ENCODE results near the gene CNIH4. TPM values are rescaled to one million over a fixed set of nuclear protein-coding genes. Genes with fewer than 3 reads are reported as not detected.
"Not testable (repeated sequence)": the region's sequence is repeated elsewhere in the genome, so short reads cannot be mapped to it uniquely, and the experiment has no call there.

The CNIH4 gene
- polyA plus RNA-seq, result 10 to 100 TPM; 34.2 to 84.1 (median 35.5) TPM

DNA sequence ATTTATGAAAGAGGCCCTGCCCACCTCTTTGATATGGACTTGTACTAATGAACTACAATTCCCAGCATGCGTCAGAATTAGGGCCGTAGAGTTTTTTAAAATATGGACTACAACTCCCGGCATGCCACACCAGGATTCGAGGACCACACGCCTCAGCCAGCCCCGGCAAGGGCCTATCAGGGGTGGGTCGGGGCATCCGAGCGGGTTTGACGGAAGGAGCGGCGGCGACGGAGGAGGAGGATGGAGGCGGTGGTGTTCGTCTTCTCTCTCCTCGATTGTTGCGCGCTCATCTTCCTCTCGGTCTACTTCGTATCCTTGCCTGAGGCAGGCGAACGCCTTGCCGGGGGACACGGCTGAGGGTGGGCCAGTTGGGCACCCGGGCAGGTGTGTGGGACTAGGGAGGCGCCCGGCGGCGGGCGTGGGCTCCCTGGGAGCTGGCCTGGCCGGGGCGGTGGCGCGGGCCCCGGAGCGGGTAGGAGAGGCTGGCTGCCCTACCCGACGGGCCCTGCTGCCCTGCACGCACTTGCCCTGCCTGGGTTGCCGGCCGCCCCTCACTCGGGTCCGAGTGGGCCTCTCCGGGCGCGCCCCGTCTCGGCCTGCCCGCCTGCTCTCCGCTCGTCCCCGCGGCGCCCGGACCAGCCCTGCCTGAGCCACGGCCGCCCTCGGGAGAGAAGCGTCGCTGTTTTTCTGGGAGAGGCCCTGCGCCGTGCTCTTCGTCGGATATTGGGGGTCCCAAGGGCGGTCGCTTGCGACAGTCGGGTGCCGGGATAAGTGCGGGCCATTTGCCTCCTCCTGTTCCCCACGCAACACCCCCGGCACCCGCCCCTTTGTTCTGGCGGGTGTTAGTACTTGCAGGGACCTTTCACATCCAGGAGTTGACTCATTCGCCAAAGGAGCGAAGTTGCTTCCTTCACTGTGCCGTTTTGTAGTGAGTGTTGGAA is at the start of gene CNIH4:
Gene CNIH4 (plus strand): TSS at position 195 of the 941 bp plus-strand sequence. CDS start 46 bp downstream, at position 241.
- 0% methylated on average over 53 to 78 of the region's 78 CpGs for WGBS, 3 donors
- H3K27ac ChIP-seq (ENCODE audit: low read depth, low read length), result peak within 1 kb of the TSS; percentile 5

DNA sequence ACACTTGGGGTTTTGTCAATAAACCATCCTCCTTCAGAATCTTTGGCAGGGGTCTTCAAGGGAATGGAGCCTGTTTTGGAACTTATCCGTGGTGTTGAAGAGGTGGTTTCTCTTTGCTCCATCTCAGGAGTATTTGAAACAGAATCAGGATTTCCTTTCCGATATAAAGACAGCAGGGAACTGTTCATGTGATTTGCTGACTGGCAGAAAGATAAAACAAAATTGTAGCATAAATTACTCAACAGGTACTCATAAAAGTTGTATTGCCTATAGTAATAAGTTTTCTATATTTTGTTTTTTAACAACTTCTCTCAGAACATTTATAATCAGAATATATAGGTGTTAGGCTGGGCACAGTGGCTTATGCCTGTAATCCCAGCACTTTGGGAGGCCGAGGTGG is 48.6 kb upstream of the CNIH4 start:
- no peak overlapping the region for H3K27ac ChIP-seq (ENCODE audit: low read depth, low read length)
- 91 to 97% (median 96%) methylated on average over 3 of the region's 3 CpGs for WGBS, 3 donors

DNA sequence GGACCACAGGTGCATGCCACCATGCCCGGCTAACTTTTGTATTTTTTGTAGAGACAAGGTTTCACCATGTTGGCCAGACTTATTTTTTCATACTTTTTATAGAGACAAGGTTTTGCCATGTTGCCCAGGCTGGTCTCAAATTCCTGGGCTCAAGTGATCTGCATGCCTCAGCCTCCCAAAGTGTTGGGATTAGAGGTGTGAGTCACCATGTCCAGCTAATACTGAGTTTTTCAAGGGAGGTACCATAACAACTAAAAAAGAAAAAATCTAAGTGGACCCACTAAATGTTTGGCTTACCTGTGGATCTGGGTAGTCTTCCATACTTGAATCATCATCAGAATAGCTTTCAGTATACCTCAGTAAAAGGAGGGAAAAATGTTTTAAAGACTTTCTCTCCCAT is 45.2 kb upstream of the CNIH4 start:
- H3K27ac ChIP-seq (ENCODE audit: low read depth, low read length), result not testable (repeated sequence)
- WGBS, 3 donors, result 92 to 100% (median 94%) methylated on average over 1 of the region's 1 CpG

DNA sequence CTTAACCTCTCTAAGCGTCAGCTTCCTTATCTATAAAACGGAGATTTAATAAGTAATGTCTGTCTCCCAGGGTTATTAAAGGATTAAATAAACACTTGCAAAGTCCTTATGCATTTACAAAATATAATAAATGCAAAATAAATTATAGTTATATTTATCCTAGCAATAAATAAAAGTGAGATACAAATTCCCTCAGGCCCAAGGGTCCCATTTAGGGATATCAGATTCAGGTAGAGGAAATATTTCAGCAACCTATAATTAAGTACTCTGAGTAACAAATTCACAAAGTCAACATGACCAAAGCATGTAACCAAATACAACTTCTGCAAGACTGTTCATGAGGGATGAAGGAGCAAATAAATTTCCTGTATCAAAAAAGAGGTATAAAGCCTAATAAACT is 44.7 kb upstream of the CNIH4 start:
- WGBS, 3 donors, result 66 to 93% (median 89%) methylated on average over 2 of the region's 2 CpGs

DNA sequence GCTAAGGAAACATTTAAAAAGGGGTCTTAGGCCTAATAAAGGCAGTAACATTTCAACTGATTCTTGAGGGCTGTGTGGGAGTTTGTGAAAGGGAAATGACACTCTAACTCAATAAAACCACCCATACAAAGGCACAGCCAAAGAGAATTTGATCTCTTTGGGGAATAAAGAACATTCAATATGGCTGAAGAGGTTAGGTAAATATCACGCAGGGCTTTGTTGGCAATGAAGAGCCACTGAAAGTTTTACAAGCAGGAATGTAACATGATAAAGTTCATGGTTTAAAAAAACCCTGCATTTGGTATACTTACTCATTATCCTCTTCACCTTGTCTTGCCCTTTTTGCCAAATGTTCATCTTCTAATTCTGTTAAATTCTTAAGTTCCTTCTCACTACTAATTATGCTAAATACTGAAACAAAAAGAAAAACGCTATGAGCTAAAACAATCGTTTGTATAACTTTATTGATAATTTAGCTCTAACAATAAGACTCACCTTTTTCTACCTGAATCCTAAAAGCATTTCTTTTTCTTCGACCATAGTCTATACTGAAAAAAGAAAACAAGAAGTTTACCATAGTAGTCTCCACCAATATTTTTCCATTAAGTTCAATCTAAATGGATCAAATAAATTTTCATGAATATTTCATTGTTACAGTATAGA is 39.2 kb upstream of the CNIH4 start:
- H3K27ac ChIP-seq (ENCODE audit: low read depth, low read length), result no peak overlapping the region
- 74 to 88% (median 87%) methylated on average over 4 of the region's 4 CpGs for whole genome bisulfite sequencing, 3 donors

More for the DNA sequence above, 44.7 kb upstream of the CNIH4 start:
- no peak overlapping the region for H3K27ac ChIP-seq (ENCODE audit: low read depth, low read length)

DNA sequence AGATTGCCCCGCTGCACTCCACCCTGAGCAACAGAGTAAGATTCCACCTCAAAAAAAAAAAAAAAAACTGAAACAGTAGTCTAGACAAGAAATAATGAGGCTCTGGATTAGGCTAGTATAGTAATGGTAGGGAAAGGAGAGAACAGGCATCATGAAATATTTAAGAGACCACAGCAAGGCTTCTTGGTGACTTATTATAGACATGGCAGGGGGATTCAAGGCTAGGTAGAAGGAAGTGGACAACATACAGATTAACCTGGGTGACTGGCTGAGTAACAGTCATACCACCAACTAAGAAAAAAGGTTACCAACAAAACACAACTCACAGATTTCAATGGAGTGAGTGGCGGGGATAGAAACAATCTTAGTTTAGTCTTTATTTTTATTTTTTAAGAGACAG is 35.0 kb upstream of the CNIH4 start:
- WGBS, 3 donors, result 93 to 96% (median 94%) methylated on average over 2 of the region's 2 CpGs
- H3K27ac ChIP-seq (ENCODE audit: low read depth, low read length), result no peak overlapping the region

DNA sequence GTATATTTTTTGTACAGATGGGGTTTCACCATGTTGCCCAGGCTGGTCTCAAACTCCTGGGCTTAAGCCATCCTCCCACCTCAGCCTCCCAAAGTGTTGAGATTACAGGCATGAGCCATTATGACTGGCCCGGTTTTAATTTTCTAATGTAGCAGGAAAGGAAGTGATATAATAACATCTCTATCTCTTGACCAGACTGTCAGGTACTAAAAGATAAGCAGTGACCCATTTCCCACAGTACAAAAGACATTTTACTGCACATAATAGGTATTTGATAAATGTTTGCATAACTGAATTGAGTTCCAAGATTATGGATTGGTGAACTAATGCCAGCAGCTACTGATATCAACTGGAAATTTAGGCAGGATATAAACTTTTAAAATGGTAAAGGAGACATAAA is 30.7 kb upstream of the CNIH4 start:
- no peak overlapping the region for H3K27ac ChIP-seq (ENCODE audit: low read depth, low read length)
- WGBS, 3 donors, result 39 to 89% (median 72%) methylated on average over 1 of the region's 1 CpG

DNA sequence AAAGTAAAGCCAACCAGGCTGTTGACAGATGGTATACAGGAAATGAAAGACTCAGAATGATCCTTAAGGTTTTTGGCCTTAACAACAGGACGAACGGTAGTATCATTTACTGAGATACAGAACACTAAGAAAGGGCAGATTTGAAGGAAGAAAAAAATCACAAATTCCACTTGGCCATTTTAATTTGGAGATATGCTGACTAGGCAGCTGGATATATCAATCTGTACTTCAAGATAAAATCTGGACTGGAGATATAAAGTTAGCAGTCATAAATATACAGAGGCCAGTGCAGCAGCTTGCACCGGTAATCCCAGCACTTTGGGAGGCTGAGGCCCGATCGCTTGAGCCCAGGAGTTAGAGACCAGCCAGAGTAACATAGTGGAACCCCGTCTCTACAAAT is 28.0 kb upstream of the CNIH4 start:
- 78 to 87% (median 84%) methylated on average over 6 of the region's 6 CpGs for WGBS, 3 donors
- no peak overlapping the region for H3K27ac ChIP-seq (ENCODE audit: low read depth, low read length)

DNA sequence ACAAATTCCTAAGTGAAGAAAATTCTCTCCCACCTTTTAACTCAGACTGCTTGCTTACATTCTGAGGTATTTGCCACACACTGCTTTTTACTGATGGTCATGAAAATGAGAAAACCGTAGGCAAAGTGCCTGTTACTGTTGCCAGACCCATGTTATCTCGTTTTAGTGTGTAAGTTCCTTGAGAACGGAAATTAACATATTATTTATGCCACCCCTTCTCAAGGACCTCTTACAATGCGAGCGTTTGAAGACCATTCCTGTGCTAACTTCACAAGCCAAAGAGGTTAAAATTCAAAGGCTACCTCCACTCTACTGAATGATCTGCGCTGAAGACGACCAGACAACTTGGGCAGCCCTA is 27.2 kb upstream of the CNIH4 start:
- 0 to 2% (median 1%) methylated on average over 7 of the region's 7 CpGs for WGBS, 3 donors

DNA sequence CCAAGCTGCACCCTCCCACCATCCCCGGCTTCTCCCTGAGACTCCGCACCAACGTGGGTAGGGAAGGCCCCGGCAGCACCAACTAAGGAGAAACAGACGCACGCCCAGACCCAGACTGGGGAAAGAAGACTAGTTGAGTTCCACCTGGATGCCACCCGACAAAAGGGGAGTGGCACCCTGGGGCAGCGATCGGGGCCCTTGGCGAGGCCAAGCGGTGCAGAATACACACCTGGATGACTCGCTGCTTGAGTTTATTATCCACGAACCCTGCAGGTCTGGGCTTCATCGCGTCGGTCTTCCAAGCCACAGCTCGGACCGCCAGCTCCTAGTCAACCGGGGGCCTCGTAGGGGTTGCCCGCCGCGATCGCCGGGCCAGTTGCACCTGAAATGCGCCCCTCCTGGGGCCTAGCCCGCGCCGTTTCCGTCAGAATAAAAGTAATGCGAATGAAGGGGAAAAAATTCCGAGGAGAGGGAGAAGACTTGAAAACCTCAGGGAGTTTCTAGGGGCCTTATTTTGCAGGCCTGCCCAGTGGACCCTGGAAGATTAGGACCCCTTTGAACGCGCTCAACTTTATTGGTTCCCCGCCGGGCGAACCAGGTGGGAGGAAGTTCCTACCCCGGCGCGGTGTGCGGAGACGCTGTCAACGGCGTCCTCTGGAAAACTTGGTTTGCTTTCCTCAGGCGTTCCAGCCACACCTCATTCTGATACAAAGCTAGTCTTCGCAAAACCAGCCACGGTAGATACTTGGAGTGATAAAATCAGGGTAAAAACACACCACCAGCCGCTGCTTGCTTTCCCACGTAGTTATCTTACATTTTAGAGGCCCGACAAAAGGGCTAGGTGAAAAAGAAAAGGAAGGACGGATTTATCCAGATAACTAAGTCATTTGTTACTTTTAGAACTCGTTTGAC is 26.6 kb upstream of the CNIH4 start, which contains the start of gene NVL:
Gene NVL (minus strand): TSS at position 331 of the 912 bp plus-strand sequence. CDS start 45 bp downstream, at position 286.
- 0% methylated on average over 52 of the region's 52 CpGs for WGBS, 3 donors
- H3K27ac ChIP-seq (ENCODE audit: low read depth, low read length), result peak within 1 kb of the TSS; percentile 30

More for the DNA sequence above, 27.2 kb upstream of the CNIH4 start:
- no peak overlapping the region for H3K27ac ChIP-seq (ENCODE audit: low read depth, low read length)

DNA sequence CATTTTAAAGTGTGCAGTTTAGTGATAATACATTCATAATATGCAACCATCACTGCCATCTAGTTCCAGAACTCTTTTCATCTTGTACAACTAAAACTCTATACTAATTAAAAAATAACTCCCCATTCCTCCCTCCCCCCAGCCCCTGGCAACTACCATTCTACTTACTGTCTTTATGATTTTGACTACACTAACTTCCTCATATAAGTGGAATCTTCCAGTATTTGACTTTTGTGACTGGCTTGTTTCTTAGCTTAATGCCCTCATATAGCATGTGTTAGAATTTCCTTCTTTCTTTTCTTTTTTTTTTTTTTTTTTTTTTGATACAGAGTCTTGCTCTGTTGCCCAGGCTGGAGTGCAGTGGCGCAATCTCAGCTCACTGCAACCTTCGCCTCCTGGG is 25.4 kb upstream of the CNIH4 start:
- WGBS, 3 donors, result 92 to 100% (median 98%) methylated on average over 2 of the region's 2 CpGs
- H3K27ac ChIP-seq (ENCODE audit: low read depth, low read length), result no peak overlapping the region

DNA sequence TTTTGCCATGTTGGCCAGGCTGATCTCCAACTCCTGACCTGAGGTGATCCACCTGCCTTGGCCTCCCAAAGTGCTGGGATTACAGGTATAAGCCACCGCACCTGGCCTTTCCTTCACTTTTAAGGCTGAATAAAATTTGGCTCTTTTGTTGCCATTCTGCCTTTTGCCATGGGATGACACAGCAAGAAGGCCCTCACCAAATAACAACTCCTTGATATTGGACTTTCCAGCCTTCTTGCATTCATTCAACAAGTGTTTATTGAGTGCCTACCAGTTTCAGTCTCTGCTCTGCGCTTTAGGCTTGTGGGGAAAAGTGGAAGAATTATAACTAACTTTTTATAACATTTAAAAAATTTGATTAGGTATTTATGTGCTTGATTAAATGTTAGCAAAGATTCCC is 24.9 kb upstream of the CNIH4 start:
- H3K27ac ChIP-seq (ENCODE audit: low read depth, low read length), result no peak overlapping the region
- WGBS, 3 donors, result 95 to 98% (median 95%) methylated on average over 2 of the region's 2 CpGs

DNA sequence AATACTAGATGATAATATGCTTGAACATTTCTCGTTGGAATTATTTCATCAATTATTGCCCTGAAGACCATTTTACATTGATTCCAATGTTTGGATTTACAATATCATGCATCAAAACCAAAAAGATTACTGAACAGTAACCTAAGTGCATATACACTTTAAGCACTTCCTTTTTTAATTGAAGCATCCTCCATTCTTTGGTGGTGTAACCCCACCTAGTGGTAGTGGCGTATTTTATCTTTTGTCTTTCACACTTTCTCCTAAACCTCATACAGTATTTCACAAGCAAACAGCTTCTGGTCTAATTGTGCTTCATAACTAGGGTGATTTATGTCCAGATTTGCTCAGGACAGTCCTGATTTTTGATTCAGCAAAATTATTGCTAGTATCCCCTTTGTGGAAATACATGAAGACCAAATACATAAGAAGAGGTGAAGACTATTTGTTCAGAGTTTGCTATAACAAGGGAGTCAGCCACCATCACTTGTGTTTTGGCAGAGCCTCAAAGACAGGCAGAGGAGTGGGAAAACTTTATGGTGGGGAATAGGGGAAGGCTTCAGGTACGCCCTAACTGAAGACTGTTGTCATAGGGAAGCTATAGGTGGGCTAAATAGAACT is 23.3 kb upstream of the CNIH4 start:
- no peak overlapping the region for H3K27ac ChIP-seq (ENCODE audit: low read depth, low read length)
- 8 to 20% (median 19%) methylated on average over 3 of the region's 3 CpGs for WGBS, 3 donors

DNA sequence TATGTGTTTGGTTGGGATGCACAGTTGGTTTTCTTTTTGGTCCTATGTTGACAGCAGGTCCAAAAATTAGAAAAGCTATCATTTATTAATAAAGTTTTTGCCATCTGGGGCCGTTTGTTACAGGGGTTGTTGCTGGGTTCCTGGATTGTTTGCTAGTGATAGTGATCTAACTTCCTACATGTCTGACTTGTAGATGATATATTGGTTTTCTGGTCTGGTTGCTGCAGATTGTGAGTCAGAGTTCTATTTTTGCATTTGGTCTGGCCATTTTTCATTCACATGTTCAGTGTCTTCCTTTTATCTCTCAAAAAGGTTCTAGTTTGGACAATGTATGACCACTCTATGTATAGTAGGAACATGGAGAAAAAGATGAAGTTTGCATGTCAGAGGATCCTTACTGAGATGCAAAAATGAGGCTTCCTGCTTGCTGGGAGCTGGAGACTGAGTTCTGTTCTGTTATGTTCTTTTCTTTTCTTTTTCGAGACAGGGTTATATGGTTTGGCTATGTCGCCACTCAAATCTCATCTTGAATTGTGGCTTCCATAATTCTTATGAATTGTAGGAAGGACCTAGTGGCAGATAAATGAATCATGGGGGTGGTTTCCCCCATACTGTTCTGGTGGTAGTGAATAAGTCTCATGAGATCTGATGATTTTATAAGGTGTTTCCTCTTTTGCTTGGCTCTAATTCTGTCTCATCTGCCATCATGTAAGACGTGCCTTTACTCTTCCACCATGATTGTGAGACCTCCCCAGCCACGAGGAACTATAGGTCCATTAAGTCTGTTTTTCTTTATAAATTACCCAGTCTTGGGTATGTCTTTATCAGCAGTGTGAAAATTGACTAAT is 22.5 kb upstream of the CNIH4 start:
- H3K27ac ChIP-seq (ENCODE audit: low read depth, low read length), result no peak overlapping the region
- 30 to 55% (median 31%) methylated on average over 5 of the region's 5 CpGs for WGBS, 3 donors

DNA sequence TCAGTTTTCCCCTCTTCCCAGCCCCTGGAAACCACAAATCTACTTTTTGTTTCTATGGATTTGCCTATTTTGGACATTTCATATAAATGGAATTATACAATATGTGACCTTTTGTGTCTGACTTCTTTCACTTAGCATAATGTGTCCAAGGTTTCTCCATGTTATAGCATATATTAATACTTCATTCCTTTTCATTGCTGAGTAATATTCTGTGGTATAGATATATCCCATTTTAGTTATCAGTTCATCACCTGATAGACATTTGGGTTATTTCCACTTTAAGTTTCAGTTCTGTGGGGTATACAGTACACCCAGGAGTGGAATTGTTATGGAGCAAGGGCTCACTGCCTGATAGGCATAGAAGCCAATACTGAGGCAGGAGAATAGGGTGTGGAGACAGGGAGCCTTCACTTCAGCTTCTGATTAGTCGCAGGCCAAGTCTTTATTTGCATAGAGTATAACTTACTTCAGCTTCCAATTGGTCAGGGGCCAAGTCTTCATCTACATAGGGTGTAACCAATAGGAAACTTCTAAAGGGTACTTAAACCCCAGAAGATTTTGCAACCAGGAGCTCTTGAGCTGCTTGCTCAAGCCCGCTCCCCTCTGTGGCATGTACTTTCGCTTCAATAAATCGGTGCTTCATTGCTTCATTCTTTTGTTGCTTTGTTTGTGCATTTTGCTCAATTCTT is 18.4 kb upstream of the CNIH4 start:
- 66 to 93% (median 87%) methylated on average over 4 of the region's 4 CpGs for WGBS, 3 donors
- H3K27ac ChIP-seq (ENCODE audit: low read depth, low read length), result no peak overlapping the region

DNA sequence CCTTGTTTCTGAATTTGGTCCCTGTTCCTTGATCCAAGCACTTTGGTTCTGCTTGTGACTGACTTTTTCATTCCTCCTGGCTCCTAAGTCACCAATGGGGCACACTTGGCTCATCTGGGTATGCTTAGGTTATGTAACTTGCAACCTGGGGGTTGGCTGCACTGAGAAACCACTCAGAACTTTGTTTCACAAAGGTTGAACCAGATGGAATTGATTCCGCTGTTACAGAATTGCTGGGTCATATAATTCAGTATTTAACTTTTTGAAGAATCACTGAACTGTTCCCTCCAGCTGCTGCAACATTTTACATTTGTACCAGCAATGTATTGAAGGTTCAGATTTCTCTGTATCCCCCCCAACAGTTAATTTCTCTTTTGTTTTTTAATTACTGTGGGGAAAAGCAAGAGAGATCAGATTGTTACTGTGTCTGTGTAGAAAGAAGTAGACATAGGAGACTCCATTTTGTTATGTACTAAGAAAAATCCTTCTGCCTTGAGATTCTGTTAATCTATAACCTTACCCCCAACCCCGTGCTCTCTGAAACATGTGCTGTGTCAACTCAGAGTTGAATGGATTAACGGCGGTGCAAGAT is 17.1 kb upstream of the CNIH4 start:
- WGBS, 3 donors, result 50 to 66% (median 65%) methylated on average over 2 of the region's 4 CpGs
- H3K27ac ChIP-seq (ENCODE audit: low read depth, low read length), result no peak overlapping the region
